HG03521 (cell line): ENCODE data around the gene HOXC9.

Experiments used
- ATAC-seq: cut with Tn5 transposase; IDR thresholded peaks from one replicate; pipeline ENCODE4 v1.9.1; 2021; ENCODE audit warnings: mild to moderate bottlenecking, moderate library complexity; ENCODE audit not compliant: unreplicated experiment

HOXC9 gene

DNA sequence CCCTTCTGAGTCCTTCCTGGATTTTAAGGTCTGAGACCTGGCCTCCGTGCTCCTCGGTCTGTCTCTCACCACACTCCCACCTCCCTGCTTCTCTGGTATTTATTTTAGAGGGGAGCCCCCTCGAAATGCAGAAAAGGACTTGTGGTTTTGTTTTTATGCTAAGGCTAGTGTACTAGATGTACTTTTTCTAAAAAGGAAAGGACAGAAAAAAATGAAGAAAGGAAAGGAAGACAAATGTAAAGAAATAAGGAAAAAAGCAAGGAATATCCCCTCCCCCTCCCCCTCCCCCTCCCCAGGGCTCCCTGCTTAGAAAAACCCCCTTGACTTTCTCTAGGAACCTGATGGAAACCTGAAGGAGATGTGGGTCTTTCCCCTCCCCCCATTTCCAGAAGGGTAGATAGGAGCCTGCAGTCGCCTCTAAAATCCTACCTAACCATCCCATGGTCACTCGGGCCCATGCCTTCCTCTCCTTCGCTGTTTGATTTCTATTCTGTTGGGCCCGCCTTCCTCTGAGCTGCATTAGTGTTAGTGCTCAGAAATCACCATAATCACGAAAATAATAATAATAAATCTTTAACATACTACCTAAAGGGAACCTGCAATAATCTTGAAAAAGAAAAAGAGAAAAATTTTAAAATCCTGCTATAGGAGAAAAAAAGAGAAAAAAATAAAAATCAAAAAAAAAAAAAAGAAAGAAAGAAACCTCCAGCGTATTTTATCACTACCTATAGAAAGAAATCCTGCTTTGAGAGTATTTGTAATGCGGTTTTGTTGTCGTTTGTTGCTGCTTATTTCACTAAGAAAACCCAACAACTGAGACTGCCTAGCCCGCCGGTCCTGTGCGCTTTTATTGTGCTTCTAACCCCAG is 11.9 kb downstream of the HOXC9 start:
- ATAC-seq, result no peak

DNA sequence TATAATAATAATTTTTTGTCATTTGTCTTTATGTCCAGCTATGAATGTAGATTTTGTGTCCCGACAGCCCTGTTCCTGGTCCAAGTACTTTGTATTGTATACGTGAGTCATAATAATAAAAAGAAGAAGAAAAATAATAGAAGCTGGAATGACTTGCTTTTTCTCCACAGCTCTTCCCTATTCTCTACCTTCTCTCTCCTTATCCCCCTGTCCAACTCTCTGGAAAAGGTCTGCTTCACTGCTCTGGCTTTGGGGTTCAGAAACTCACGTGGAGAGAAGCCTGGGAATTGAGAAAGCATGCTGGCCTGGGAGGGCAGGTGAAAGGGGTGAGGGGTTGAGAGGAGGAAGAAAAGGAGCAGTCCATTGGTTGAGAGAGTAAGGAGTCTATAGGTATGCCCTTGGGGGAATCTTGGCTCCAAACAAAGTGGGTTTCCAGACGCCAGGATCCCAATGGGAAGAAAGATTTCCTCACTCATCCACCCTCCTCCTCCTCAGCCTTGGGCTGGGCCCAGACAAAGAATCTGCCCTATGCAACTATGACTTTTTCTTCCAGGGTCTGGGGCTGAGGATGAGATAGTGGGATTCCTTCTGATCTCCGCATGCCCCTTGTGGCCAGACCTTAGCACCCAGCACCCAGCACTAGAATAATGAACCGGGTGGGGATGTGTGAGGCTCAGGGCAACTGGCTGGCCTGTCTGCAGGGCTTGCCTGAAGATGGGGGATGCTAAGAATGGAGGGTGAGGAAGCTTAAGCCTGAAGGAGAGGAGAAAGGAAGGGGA is 12.9 kb downstream of the HOXC9 start:
- no peak for ATAC-seq

DNA sequence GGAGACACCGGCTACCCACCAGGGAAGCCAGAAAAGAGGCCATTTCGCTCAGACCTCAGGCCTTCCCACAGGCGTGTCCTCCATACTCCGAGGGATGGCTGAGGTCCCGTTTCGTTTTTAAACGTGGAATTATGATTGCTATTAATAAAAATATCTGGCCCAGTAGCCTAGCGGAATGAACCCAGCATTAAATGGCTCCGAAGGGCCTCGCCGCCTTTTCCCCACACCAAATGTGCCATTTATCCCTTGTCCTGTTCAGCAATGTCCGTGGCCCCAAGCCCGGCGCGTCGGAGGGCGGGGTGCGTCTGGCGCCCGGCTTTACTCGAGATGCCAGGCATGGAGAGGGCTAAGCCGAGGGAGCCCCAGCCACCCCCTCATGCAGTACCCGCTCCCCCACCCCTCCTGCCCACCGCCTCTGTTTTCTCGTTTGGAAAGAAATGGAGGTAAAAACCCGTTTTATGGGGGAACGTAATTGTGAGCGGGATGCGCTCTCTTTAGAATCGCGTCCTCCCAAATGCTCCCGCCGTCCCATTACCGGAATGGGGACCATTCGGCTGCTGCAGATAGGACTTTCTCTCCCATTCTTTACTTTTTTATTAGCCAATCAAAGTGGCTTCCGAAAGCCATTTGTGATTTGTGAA is 14.5 kb downstream of the HOXC9 start:
- no peak for ATAC-seq

DNA sequence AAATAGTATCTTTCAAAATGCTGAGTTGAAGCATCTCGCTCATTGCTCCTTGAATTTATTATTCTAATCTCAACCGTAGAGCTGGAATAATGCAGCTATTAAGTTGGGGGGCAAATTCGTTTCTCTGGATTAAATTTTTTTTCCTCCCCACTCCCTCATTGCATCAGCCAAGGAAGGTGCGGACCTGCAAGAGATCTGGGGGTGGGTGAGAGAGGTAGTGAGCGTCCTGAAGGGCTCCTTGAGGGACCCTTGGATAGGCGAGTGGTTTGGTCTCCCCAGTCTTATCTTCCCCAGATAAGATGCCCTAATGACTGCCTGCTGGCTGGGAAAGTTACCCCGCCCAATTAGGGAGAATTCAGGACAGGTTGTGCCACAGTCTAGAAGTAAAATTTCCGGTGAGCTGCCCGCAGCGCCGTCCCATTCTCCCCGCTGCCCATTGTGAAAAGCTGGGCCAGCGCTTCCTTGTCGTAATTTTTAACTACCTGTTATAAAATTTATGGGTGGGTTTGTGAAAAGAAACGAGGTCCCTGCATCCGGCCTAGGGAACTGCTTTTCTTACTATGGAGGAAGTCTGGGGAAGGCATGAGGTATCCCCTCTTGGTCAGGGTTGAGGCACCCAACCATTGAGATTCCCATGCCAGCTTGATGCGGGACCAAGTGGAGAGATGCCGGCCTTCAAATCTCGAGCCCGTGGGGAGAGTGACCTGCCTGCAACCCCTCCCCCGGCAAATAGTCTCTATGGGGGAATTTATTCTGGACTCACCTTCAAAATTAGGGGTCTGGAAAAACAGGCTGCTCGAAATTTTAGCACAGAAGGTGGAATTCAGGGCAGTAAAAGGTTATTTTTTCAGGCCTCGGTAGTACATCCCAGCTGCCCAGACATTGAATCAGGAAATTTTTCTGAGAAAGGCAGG is 15.3 kb downstream of the HOXC9 start:
- no peak for ATAC-seq

DNA sequence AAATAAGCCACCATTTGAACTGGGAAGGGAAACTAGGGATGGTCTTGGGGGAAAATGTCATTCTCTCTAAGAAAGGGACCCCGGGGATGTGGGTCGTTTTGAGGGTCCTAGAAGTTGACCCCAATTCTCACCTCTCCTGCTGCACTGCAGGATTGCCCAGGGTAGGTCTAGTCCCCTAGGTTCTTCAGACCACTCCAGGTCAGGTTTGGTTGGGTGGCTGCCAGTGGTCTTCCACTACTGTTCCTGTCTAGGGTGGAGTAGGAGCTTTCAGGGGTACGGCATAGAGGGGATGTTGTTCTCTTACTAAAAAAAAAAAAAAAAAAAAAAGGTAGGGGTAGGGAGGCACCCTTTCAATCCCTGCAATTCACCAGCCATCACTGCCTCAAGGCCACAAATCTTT is 16.1 kb downstream of the HOXC9 start:
- ATAC-seq, result no peak

DNA sequence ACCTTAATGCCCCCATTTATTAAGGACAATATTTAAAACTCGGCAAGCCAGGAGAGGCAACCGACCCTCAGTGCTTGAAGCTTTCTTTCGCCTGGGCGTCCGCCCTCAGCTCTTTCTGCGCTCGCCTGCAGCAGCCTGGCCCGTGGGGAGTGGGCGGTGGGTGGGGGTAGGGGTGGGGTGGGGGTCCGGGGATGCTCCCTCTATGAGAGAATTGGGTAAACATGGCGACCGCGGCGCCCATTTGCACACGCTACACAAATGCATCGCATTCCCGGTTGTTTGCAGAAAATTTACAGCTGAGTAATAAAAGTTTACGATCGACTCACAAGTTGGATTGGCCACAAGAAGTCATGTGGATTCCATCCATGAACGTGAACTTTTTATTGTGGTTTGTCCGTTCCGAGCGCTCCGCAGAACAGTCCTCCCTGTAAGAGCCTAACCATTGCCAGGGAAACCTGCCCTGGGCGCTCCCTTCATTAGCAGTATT is 16.6 kb downstream of the HOXC9 start:
- no peak for ATAC-seq

DNA sequence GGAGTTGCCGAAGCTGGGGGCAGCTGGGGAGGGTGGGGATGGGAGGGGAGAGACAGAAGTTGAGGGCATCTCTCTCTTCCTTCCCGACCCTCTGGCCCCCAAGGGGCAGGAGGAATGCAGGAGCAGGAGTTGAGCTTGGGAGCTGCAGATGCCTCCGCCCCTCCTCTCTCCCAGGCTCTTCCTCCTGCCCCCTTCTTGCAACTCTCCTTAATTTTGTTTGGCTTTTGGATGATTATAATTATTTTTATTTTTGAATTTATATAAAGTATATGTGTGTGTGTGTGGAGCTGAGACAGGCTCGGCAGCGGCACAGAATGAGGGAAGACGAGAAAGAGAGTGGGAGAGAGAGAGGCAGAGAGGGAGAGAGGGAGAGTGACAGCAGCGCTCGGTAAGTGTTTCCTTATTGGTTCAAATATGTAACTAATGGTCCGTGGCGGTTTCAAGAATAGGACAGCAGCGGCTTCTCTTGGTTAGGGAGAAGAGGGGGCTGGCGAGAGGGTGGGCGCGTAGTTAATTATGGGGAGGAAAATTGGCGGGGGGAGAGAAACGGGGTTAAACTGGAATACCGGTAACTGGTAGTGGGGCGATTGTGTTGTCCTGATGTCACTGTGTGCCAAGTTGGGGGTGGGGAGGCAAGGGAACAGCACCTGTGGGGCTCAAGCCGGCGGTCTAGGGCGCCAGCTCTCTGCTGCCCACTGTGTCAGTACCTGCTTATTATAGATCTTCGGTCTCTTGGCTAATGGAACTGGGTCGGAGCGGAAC is 17.2 kb downstream of the HOXC9 start:
- ATAC-seq, result peak; percentile 17

DNA sequence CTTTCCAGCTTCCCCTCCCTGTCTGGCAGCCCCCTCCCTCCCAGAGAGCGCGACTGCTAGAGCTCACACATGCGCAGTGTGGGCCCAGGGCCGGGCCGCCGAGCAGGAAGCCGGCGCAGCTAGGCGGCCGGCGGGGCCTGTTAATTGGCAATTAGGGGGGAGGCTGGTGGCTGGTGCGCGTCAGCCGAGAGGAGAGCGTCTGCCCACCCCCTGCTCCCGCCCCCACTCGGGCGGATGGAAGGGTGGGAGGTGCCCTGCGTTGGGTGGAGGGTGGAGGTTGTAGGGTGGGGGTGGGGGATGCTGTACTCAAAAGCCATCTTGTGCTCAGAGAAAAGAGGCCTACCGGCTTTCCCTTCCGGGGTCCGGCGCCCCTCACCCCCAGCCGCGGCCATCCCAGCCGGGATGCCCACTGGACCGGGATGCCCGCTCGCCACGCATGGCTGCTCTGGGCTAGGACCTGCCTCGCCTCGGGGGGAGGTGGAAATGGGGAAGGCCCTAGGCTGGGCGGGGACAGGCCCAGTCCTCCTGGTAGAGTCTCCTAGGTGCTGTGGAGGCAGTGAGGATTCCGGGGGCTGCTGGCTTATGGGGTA is 18.0 kb downstream of the HOXC9 start:
- peak; percentile 75 for ATAC-seq

DNA sequence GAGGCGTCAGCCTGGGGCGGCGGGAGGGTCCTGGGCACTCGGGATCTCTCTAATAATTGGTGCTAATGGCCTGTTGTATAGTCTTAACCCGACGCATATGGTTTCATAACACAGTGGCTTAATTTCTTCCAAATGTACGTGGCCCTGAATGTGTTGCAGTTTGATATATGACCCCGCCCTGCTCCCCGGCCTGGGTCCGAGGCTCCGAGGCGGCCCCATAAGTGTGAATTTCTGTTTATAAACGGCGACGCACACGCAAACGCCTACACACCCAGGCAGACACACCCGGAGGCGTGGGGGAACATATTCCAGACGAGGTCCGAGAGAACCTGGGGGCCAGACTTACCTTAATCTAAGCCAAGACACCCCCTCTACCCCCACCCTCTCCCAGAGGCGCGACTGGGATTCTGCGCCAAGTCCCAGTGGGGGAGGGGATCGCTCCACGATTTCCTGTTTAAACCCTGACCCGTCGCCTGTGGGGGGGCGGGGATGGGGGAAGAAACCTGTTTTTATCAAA is 18.6 kb downstream of the HOXC9 start:
- ATAC-seq, result no peak

DNA sequence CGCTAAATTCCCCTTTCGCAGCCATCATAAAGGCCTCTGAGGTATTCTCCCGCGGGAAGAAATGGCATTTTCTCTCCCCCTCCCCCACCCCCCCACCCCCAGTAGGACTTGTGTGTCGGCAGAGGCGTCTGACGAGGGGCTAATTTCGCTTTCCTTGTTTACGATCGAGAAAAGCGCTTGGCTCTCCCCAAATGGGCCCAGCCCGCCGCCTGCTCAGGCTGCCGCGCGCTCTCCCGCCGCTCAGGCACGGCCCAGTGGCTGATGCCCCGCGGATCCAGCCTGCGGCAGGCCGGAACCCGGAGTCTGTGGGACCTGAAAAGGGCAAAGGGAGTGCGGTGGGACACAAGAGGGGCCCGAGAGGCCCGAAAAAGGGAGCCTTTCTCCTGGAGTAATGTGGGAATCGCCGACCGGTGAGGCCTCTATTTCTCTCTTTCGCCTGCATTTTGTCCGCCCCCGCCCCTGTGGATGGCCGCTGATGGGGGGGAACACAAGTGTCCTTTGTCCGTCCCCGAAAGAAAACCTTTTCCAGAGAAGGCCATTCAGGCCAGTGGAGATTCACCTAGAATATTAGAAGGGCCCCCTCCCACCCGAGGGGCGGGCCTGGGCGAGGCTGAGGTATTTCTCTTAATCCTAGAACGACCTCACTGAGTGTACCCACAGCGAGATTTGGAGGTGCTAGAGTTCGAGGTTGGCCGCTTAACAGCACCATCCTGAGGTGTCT is 19.3 kb downstream of the HOXC9 start:
- no peak for ATAC-seq

DNA sequence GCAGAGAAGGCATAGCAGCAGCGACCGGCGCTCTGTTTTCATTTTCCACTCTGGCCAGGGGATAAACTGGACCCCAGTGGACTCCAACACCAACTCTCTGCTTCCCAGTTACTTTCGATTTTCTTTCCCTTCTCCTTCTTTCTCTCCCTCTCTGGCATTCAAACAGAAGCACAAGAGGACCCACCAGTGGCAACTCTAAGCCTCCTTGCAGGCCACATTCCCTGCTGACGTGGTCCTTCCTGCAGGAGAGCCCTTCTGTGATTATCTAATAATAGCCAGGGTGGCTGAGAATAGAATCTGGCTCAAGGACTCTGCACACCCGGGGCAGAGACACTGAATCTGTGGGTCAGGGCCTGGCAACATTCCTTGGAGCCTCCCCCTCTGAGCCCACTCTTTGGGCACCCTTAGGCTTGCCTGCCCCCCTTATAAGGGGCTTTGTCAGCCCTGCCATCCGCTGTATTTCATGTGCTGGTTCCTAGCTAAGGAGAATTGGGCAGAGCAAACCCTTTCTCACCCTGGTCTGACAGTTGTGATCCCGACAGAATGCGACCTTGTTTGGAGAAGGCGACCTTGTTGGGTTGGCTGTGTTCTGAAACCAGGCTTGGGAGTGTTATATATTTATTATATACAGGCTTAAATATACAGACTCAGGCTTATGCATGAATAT is 20.1 kb downstream of the HOXC9 start:
- no peak for ATAC-seq

DNA sequence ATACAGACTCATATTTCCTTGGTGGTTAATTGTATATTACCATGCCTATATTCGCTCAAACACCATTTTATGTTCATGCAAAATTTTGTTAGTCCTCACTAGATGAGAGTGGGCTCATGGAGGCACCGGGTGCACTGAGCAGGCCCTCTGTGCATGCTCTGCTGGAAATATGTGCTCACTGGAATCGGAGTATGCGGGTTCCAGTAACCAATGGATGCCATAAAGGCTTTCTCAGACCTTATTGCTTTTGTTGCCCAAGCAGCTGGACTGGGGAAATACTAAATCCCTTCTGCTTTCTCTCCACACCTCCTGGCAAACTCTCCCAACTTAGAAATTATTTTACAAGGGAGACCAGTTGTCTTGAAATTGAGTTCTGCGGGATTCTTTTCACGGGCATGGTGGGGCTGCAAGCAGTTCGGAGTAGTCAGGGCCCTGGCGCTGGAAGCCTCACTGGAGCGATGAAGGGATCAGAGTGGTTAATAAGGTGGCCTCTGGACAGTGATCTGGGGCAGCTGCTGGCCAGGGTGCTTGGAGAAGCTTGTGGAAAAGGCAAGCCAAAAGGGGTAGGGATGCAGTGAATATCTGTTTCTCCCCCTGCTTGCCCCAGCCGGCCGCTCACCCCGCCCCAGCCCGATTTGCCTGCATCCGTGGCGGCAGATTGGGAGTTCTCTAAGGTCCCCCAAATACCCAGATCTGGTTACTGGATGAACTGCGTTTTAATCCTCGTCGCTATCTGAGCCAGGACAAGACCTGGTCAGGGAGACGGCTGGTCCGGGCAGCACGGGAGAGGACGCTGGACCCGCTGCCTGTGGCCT is 20.8 kb downstream of the HOXC9 start:
- ATAC-seq, result no peak

DNA sequence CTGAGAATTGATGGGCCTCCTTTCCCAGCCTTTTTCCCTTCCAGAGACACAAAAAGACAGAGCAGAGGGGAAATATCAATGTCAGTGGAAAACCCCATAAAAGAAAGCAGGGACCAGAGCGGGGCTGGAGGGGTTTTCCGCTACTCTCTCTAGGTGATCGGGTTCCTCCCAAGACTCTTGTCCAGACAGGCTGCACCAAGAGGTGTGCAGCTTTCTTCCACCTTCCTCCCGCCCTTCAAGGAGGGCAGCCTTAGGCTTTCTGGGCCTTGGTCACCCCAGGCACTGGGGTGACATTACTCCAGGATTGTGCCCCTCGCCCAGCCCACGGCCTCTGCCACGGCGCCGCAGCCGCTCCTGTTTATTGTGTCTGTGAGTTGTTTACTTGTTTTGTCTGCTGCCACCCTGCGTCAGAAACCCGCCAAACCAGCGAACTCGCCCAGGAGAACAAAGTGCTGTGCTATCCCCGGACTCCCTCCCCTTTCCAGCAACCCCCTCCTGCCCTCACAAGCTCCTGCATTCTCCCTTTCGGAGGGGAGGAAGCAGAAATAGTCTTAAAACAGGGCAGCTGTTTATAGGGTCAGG is 21.6 kb downstream of the HOXC9 start:
- ATAC-seq, result no peak

DNA sequence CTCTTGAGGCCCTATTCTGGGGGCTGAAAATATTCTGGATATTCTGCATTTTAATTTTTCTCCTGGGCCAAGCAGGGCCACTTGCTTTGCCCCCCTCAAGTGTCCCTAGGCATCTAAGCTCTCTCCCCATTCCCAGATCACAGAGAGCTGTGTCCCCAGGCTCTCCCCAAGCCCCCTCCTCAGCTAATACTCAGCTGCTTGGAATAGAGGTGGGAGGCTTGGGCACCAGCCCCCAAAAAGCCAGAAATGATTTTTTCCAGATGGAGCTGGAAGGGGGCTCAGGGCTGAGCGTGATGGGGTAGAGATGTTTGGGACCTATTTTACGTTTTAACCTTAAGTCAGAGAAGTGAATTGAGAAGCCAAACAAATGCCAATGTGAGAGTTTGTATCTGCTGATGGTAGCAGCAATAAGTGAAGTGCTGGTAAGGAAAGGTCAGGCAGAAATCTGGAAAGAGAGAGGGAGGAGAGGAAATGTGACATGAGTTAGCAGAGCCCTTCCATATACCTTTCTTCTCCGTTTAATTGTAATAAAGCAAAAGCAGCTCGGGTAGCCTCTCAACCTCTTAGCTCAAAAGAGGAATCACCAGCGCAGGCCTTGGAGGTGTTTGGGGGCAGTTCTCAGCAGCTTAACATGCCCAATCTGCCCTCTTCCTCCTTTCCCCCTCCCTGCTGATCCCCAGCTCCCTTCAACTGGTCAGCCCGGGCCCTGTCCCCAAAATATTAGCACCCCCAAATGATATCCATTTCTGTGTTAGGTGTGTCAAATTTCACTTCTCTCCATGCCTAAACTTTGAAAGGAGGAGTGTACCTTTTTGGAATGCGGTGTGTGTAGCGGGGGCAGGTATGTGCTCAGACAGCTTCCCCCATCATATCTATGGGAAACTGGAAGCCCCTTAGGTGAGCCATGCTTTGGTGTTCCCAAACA is 23.3 kb downstream of the HOXC9 start:
- ATAC-seq, result no peak

DNA sequence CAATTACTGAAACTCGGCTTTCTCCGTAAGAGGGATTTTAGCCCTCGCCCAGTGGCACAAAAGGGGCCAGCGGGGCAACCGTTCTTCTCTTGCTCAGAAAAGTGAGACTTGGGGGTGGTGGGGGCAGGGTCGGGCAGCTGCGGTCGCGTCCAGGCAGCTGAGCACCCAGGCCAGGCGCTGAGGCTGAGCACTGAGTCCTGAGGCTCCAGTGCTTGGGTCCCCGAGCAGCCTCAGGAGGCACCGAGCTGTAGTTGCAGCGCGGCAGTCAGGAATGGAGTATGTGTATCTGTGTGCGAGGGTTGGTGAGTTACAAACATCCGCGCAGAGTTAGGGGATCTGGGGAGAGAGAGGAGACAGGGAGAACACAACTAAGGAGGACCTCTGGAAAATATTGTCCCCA is 24.2 kb downstream of the HOXC9 start:
- no peak for ATAC-seq
